Mucosa of stomach (tissue), 1 donor: ENCODE data around the gene CRYGD.

Experiments
- H3K27me3 ChIP-seq: one replicate; pipeline ENCODE4 v1.7.0; 2013; ENCODE audit warnings: mild to moderate bottlenecking, low read length; ENCODE audit not compliant: control insufficient read depth, insufficient read depth
- H3K36me3 ChIP-seq: one replicate; pipeline ENCODE4 v1.7.0; 2013; ENCODE audit warnings: low read length; ENCODE audit not compliant: control insufficient read depth, insufficient read depth
- H3K4me1 ChIP-seq: one replicate; pipeline ENCODE4 v1.7.0; 2013; ENCODE audit warnings: mild to moderate bottlenecking, low read length; ENCODE audit not compliant: control insufficient read depth, insufficient read depth
- H3K4me3 ChIP-seq: one replicate; pipeline ENCODE4 v1.7.0; 2013; ENCODE audit warnings: low read length
- H3K9ac ChIP-seq: one replicate; pipeline ENCODE4 v1.7.0; 2013; ENCODE audit warnings: mild to moderate bottlenecking, low read length, moderate library complexity
- H3K9me3 ChIP-seq: one replicate; pipeline ENCODE4 v1.7.0; 2013; ENCODE audit warnings: mild to moderate bottlenecking, low read length, moderate library complexity; ENCODE audit not compliant: control insufficient read depth
- donor health status: Pancreatic carcinoma.

The CRYGD gene

DNA sequence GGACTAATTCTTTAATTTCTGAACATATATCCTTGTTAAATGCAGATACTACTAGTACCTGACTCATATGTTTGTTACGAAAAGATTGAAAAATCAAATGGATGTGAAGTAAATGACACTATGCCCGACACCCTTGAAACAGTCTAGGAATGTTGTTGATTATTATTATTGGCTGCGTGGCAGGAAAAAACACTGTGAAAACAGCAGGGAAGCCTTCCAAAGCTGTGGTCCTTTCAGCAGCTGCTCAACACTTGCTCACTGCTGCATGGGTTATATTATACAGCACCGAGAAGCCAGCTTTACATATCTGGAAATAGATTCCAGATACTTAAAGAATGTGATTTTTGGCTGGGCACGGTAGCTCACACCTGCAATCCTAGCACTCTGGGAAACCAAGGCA is 26.5 kb downstream of the CRYGD start:
- Histone ChIP-seq H3K4me1 (no peaks in the 10 kb centered on the region), H3K27me3 (no peaks in the 10 kb centered on the region), H3K36me3 (no peaks in the 10 kb centered on the region), H3K9ac (no peak overlapping the region), H3K4me3 (no peak overlapping the region), H3K9me3 (no peaks in the 10 kb centered on the region)

DNA sequence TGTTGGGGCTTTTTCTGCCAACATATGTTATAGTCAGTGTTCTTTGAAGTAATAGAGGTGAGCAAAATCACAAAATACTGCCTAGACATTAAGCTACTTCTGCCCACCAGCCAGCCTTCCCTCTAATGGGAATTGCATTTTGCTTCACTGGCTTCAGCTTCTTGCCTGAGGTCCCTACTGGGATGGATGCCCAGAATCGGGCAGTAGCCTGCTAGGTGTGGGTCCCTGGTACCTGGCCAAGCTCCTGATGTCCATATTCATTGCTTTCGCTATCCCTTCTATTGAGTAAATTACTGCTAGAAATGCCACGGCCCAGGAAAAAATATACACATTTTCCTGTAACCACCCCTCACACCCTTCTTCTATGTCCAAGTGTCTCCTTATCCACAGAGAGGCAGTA is 27.0 kb downstream of the CRYGD start:
- no peaks in the 10 kb centered on the region for H3K36me3 ChIP-seq
- no peaks in the 10 kb centered on the region for H3K4me1 ChIP-seq
- H3K4me3 ChIP-seq: no peak overlapping the region
- H3K9ac ChIP-seq: no peak overlapping the region
- no peaks in the 10 kb centered on the region for H3K9me3 ChIP-seq
- H3K27me3 ChIP-seq: no peaks in the 10 kb centered on the region

DNA sequence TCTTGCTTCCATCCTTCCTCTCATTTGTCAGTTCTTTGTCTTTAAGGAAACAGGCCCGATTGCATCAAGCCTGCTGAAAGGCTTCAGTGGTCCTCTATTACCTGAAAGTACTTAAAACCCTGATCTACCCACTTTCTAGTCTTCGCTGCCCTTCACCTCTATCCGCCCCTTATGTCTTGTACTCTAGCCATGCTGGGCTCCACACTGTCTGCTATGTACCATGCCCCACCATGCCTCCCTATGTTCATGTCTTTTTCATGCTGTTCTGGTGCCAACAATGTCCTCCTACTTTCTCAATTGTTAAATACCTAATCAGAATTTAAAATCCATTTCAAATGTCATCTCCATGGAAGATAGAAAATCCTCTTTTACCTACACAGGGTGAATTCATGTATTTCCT is 28.2 kb downstream of the CRYGD start:
- Histone ChIP-seq H3K36me3 (no peaks in the 10 kb centered on the region), H3K4me3 (no peak overlapping the region), H3K9ac (no peak overlapping the region), H3K9me3 (no peaks in the 10 kb centered on the region), H3K27me3 (no peaks in the 10 kb centered on the region), H3K4me1 (no peaks in the 10 kb centered on the region)

DNA sequence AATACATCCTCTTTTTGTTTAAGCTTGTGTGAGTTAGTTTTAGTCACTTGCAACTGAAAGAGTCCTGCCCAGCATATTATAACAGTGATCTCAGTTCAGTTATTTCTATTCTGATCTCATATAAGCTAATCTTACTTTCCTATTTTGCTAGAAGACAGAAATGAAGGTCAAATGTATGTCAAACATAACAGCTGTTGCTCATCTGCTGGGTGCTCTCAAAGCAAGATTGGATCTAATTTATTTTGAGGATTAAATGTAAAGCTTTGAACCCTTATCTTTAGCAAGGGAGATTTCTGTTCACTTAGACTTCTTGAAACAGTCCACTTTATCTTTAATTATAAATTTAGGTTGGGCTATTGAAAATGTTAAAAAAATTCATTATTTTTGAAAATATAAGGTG is 31.2 kb downstream of the CRYGD start:
- H3K9me3 ChIP-seq: no peaks in the 10 kb centered on the region
- no peaks in the 10 kb centered on the region for H3K36me3 ChIP-seq
- H3K9ac ChIP-seq: no peak overlapping the region
- no peak overlapping the region for H3K4me3 ChIP-seq
- H3K4me1 ChIP-seq: no peaks in the 10 kb centered on the region
- H3K27me3 ChIP-seq: no peaks in the 10 kb centered on the region

DNA sequence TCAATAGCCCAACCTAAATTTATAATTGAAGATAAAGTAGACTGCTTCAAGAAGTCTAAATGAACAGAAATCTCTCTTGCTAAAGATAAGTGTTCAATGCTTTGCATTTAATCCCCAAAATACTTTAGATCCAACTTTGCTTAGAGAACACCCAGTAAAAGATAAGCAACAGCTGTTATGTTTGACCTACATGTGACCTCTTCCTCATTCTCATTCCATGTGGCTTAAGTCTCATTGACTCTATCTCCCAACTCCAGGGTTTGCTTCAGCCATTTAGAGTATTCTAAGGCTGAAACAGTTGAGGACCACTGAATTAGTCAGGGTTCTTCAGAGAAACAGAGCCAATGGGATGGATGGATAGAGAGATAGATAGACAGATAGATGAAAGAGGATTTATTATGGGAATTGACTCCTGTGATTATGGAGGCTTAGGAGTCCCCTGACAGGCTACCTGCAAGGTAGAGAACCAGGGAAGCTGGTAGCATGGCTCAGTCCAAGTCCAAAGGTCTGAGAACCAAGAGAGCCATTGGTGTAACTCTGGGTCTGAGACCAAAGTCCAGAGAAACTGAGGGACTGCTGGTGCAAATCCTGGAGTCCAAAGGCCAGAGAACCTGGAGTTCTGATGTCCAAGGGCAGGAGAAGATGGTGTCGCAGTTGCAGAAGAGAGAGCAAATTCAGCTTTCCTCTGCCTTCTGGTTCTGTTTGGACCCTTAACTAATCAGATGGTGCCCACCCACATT is 32.1 kb downstream of the CRYGD start:
- Histone ChIP-seq H3K36me3 (no peaks in the 10 kb centered on the region), H3K27me3 (no peaks in the 10 kb centered on the region), H3K4me3 (no peak overlapping the region), H3K9ac (no peak overlapping the region), H3K4me1 (no peaks in the 10 kb centered on the region), H3K9me3 (no peaks in the 10 kb centered on the region)

DNA sequence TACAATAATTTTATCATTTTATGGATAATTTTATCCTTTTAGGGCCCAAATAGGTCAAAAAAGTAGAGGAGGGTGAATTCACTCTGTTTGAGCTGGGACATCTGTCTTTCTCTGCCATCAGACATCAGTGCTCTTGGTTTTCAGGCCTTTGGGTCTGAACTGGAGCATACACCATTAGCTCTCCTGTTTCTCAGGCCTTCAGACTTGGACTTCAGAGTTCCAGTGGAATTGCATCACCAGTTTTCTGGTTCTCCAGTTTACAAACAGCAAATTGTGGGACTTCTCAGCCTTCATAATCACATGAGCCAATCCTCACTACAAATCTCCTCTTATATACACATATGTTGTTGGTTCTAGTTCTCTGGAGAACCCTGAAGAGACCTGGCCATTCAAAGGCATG is 33.9 kb downstream of the CRYGD start:
- Histone ChIP-seq H3K9ac (no peak overlapping the region), H3K27me3 (no peaks in the 10 kb centered on the region), H3K4me1 (no peaks in the 10 kb centered on the region)

DNA sequence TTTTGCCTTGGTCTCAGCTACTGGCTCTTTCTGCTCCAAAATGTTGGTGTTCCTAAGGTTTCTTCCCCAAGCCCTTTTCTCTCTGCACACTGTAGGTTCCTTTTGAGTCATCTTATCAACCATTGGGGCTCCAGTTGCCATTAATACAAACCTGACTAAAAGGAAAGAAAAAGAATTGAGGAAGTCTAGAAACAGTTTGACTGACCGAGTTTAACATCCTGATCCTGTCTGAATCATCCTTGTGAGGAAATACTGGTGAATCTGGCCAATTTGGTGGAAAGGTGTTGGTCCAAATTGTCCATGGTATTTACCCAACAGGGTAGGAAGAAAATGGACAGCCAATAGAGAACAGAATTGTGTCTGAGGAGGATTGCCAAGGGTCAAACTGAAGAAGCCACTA is 38.3 kb downstream of the CRYGD start:
- Histone ChIP-seq H3K4me3 (no peak overlapping the region), H3K9ac (no peak overlapping the region), H3K36me3 (no peaks in the 10 kb centered on the region), H3K4me1 (no peaks in the 10 kb centered on the region), H3K9me3 (no peaks in the 10 kb centered on the region), H3K27me3 (no peaks in the 10 kb centered on the region)

More for the DNA sequence above, 33.9 kb downstream of the CRYGD start:
- H3K9me3 ChIP-seq: no peaks in the 10 kb centered on the region
- no peaks in the 10 kb centered on the region for H3K36me3 ChIP-seq
- H3K4me3 ChIP-seq: no peak overlapping the region

DNA sequence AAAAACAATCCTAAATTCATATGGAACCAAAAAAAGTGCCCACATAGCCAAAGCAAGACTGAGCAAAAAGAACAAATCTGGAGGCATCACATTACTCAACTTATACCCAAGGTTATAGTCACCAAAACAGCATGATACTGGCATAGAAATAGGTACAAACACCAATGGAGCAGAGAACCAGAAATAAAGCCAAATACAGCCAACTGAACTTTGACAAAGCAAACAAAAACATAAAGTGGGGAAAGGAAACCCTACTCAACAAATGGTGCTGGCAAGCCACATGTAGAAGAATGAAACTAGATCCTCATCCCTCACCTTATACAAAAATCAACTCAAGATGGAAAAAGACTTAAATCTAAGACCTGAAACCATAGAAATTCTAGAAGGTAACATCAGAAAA is 40.5 kb downstream of the CRYGD start:
- no peak overlapping the region for H3K4me3 ChIP-seq

DNA sequence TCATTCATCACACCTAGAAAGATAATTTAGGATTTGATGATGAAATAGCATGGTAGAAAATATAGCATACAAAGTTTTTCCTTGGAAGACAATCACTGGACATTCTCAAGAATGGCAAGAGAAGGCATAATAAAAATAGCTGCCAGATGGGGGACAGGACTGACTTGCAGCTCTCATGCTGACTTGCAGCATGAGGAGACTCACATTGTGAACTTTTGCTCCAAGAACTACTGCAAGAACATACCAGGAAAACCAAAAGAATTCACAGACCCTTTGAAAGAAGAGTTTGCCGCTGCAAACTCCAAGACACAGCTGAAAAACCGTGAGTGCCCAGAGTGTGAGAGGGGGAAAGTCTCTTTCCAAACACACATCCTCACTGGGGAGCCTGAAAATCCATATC is 47.0 kb downstream of the CRYGD start:
- peaks cover 7% of the 10 kb centered on the region for H3K27me3 ChIP-seq
- H3K36me3 ChIP-seq: no peaks in the 10 kb centered on the region
- no peak overlapping the region for H3K9ac ChIP-seq
- no peaks in the 10 kb centered on the region for H3K4me1 ChIP-seq
- no peaks in the 10 kb centered on the region for H3K9me3 ChIP-seq
- H3K4me3 ChIP-seq: no peak overlapping the region

More for the DNA sequence above, 40.5 kb downstream of the CRYGD start:
- Histone ChIP-seq H3K9ac (no peak overlapping the region), H3K4me1 (no peaks in the 10 kb centered on the region), H3K9me3 (no peaks in the 10 kb centered on the region), H3K27me3 (no peaks in the 10 kb centered on the region), H3K36me3 (no peaks in the 10 kb centered on the region)

DNA sequence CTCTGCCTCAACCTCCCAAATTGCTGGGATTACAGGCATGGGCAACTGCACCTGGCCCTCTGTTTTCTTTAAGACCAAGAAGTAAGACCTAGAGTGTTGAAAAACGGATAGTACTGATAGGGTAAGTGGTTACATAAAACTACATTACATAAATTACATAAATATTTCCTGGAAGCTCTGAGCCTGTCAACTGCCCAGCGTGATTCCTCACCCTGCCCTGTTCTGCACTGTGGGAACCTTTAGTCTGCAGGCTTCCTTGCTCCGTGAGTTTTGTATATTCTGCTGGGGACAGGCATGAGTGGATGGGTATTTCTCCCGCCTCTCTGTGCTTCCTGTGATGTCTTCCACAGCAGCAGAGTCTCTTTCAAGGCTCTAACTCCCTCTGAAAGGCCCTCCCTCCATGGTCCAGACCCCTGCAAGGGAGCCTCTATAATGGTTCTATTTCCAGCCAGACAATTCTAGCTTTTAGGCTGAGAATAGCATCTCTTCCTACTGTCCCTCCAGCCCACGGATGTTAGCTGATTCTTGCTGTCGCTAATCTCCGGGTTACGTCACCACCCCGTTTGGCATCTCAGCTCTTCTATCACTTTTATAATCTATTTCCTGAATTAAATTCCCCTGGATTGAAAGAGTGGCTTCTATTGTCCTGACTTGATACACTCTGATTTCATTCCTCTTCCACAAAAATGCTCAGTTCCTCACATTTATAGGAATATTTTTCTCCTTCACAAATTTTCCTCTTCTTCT is 49.5 kb downstream of the CRYGD start:
- Histone ChIP-seq H3K36me3 (no peaks in the 10 kb centered on the region), H3K27me3 (peaks cover 7% of the 10 kb centered on the region), H3K9me3 (no peaks in the 10 kb centered on the region), H3K4me3 (no peak overlapping the region), H3K4me1 (no peaks in the 10 kb centered on the region), H3K9ac (no peak overlapping the region)

DNA sequence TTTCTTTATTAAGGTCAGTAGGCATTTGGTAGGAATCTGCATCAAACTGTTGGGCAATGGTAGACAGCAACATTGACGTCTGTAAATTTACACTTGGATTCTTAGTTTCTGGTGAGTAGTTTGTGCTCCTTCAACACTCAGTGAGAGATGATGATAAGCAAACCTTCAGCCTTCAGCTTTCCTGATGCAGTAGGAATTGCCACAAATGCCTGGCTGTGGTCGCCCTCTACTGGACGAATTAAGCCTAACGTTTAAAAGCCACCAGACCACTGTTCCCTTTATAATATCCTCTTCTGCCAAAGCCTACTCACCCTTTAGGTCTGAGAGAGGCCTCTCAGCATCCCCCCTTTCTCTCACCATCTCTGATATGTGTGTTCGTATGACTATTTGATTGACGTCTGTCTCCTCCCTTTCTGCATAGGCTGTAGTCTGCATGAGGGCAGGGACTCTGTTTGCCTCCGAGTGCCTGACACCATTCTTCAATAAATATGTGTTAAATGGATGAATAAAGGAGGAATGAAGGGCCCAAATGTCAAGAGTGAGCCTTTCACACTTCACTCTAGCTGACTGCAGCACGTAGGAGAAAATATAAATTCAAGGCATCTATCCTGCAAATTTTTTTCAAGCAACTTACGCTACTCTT is 52.0 kb downstream of the CRYGD start:
- Histone ChIP-seq H3K4me1 (no peaks in the 10 kb centered on the region), H3K9me3 (no peaks in the 10 kb centered on the region), H3K4me3 (no peak overlapping the region), H3K9ac (no peak overlapping the region), H3K36me3 (no peaks in the 10 kb centered on the region), H3K27me3 (peaks cover 7% of the 10 kb centered on the region)
